ENCODE measurements around the gene NOL11.

Gene NOL11

GRCh38 chr17:67717624-67718324 lies at the start of gene NOL11:
Gene NOL11, plus strand, starts transcription at chr17:67717936. Its CDS starts 12 bp downstream, at chr17:67717948.
- no peaks in the 10 kb centered on the region for H3K9me3 Mint-ChIP-seq
- peak within 1 kb of the TSS; percentile 100 for H3K27ac Mint-ChIP-seq
- H3K36me3 Mint-ChIP-seq, result peaks cover 6% of the 10 kb centered on the region
- H3K4me3 Mint-ChIP-seq, result peak within 1 kb of the TSS; percentile 100
- H3K27me3 Mint-ChIP-seq, result no peaks in the 10 kb centered on the region
- peaks cover 25% of the 10 kb centered on the region for H3K4me1 Mint-ChIP-seq

- Mint-ChIP-seq H3K36me3 (peaks cover 1% of the 10 kb centered on the region), H3K9me3 (no peaks in the 10 kb centered on the region), H3K27me3 (no peaks in the 10 kb centered on the region), H3K4me3 (no peak overlapping the region), H3K27ac (no peak overlapping the region), H3K4me1 (no peaks in the 10 kb centered on the region)
Measured at GRCh38 chr17:67671493-67671892, 46.2 kb upstream of the NOL11 start.

GRCh38 chr17:67672592-67673335 lies 45.0 kb upstream of the NOL11 start:
- H3K4me1 Mint-ChIP-seq, result no peaks in the 10 kb centered on the region
- no peaks in the 10 kb centered on the region for H3K9me3 Mint-ChIP-seq
- H3K27ac Mint-ChIP-seq, result no peak overlapping the region
- H3K4me3 Mint-ChIP-seq, result no peak overlapping the region
- H3K36me3 Mint-ChIP-seq, result peaks cover 1% of the 10 kb centered on the region
- no peaks in the 10 kb centered on the region for H3K27me3 Mint-ChIP-seq

GRCh38 chr17:67675481-67675880 lies 42.3 kb upstream of the NOL11 start:
- Mint-ChIP-seq H3K4me3 (no peak overlapping the region), H3K9me3 (no peaks in the 10 kb centered on the region), H3K27ac (peak overlapping the region; percentile 68), H3K4me1 (peaks cover 11% of the 10 kb centered on the region), H3K36me3 (peaks cover 1% of the 10 kb centered on the region), H3K27me3 (no peaks in the 10 kb centered on the region)

GRCh38 chr17:67676305-67676704 lies 41.4 kb upstream of the NOL11 start:
- Mint-ChIP-seq H3K4me3 (no peak overlapping the region), H3K27ac (no peak overlapping the region)

GRCh38 chr17:67678414-67678813 lies 39.3 kb upstream of the NOL11 start:
- Mint-ChIP-seq H3K36me3 (peaks cover 1% of the 10 kb centered on the region), H3K27ac (peak overlapping the region; percentile 17), H3K27me3 (no peaks in the 10 kb centered on the region), H3K9me3 (no peaks in the 10 kb centered on the region), H3K4me3 (no peak overlapping the region), H3K4me1 (peaks cover 17% of the 10 kb centered on the region)

More at GRCh38 chr17:67676305-67676704, 41.4 kb upstream of the NOL11 start:
- Mint-ChIP-seq H3K36me3 (peaks cover 1% of the 10 kb centered on the region), H3K27me3 (no peaks in the 10 kb centered on the region), H3K4me1 (peaks cover 17% of the 10 kb centered on the region), H3K9me3 (no peaks in the 10 kb centered on the region)

- Mint-ChIP-seq H3K27me3 (no peaks in the 10 kb centered on the region), H3K27ac (peak overlapping the region; percentile 87), H3K4me3 (no peak overlapping the region), H3K4me1 (peaks cover 17% of the 10 kb centered on the region), H3K9me3 (no peaks in the 10 kb centered on the region), H3K36me3 (peaks cover 1% of the 10 kb centered on the region)
Measured at GRCh38 chr17:67679225-67679624, 38.5 kb upstream of the NOL11 start.

GRCh38 chr17:67679721-67680120 lies 38.0 kb upstream of the NOL11 start:
- H3K36me3 Mint-ChIP-seq, result peaks cover 1% of the 10 kb centered on the region
- H3K27ac Mint-ChIP-seq, result peak overlapping the region; percentile 87

GRCh38 chr17:67680445-67681224 lies 37.1 kb upstream of the NOL11 start:
- H3K4me1 Mint-ChIP-seq, result peaks cover 17% of the 10 kb centered on the region
- H3K9me3 Mint-ChIP-seq, result no peaks in the 10 kb centered on the region
- peak overlapping the region; percentile 43 for H3K27ac Mint-ChIP-seq
- H3K4me3 Mint-ChIP-seq, result no peak overlapping the region
- no peaks in the 10 kb centered on the region for H3K27me3 Mint-ChIP-seq
- no peaks in the 10 kb centered on the region for H3K36me3 Mint-ChIP-seq

More at GRCh38 chr17:67679721-67680120, 38.0 kb upstream of the NOL11 start:
- H3K27me3 Mint-ChIP-seq, result no peaks in the 10 kb centered on the region
- H3K9me3 Mint-ChIP-seq, result no peaks in the 10 kb centered on the region
- no peak overlapping the region for H3K4me3 Mint-ChIP-seq
- peaks cover 17% of the 10 kb centered on the region for H3K4me1 Mint-ChIP-seq

GRCh38 chr17:67682196-67682595 lies 35.5 kb upstream of the NOL11 start:
- Mint-ChIP-seq H3K9me3 (no peaks in the 10 kb centered on the region), H3K27ac (no peak overlapping the region), H3K4me1 (peaks cover 17% of the 10 kb centered on the region), H3K27me3 (no peaks in the 10 kb centered on the region), H3K4me3 (no peak overlapping the region), H3K36me3 (no peaks in the 10 kb centered on the region)

GRCh38 chr17:67685351-67685750 lies 32.4 kb upstream of the NOL11 start:
- H3K27ac Mint-ChIP-seq, result no peak overlapping the region
- H3K9me3 Mint-ChIP-seq, result no peaks in the 10 kb centered on the region
- H3K4me1 Mint-ChIP-seq, result peaks cover 11% of the 10 kb centered on the region
- no peak overlapping the region for H3K4me3 Mint-ChIP-seq
- no peaks in the 10 kb centered on the region for H3K27me3 Mint-ChIP-seq
- no peaks in the 10 kb centered on the region for H3K36me3 Mint-ChIP-seq

- no peaks in the 10 kb centered on the region for H3K36me3 Mint-ChIP-seq
Measured at GRCh38 chr17:67686241-67686640, 31.5 kb upstream of the NOL11 start.

GRCh38 chr17:67687511-67687910 lies 30.2 kb upstream of the NOL11 start:
- H3K4me3 Mint-ChIP-seq, result no peak overlapping the region
- no peaks in the 10 kb centered on the region for H3K9me3 Mint-ChIP-seq
- no peak overlapping the region for H3K27ac Mint-ChIP-seq
- peaks cover 4% of the 10 kb centered on the region for H3K4me1 Mint-ChIP-seq
- H3K27me3 Mint-ChIP-seq, result no peaks in the 10 kb centered on the region
- peaks cover under 1% of the 10 kb centered on the region for H3K36me3 Mint-ChIP-seq

More at GRCh38 chr17:67686241-67686640, 31.5 kb upstream of the NOL11 start:
- Mint-ChIP-seq H3K27ac (peak overlapping the region; percentile 36), H3K4me3 (no peak overlapping the region), H3K9me3 (no peaks in the 10 kb centered on the region), H3K4me1 (peaks cover 4% of the 10 kb centered on the region), H3K27me3 (no peaks in the 10 kb centered on the region)

- H3K4me3 Mint-ChIP-seq, result no peak overlapping the region
- no peaks in the 10 kb centered on the region for H3K27me3 Mint-ChIP-seq
- no peaks in the 10 kb centered on the region for H3K9me3 Mint-ChIP-seq
- peaks cover 4% of the 10 kb centered on the region for H3K4me1 Mint-ChIP-seq
- H3K27ac Mint-ChIP-seq, result no peak overlapping the region
- peaks cover 6% of the 10 kb centered on the region for H3K36me3 Mint-ChIP-seq
Measured at GRCh38 chr17:67689534-67690177, 28.1 kb upstream of the NOL11 start.

GRCh38 chr17:67693811-67694210 lies 23.9 kb upstream of the NOL11 start:
- Mint-ChIP-seq H3K27ac (no peak overlapping the region), H3K4me3 (no peak overlapping the region)

More at GRCh38 chr17:67693811-67694210, 23.9 kb upstream of the NOL11 start:
- Mint-ChIP-seq H3K36me3 (peaks cover 6% of the 10 kb centered on the region), H3K9me3 (no peaks in the 10 kb centered on the region), H3K4me1 (peaks cover 4% of the 10 kb centered on the region), H3K27me3 (no peaks in the 10 kb centered on the region)
